Effector memory CD4-positive, alpha-beta T cell (primary cell): ENCODE measurements around the gene PRKAG2.

Experiments used
- DNase-seq, 3 donors: peaks; one replicate each; pipeline ENCODE4 v3.0.0-alpha.2; 2020
- H3K27ac ChIP-seq: 2 replicates; pipeline ENCODE4 v1.7.0; 2013; ENCODE audit warnings: mild to moderate bottlenecking, low read length, moderate library complexity; ENCODE audit not compliant: insufficient read depth, poor library complexity, severe bottlenecking
- H3K27me3 ChIP-seq: replicated peaks from 2 replicates; pipeline ENCODE4 v1.7.0; 2013; ENCODE audit warnings: mild to moderate bottlenecking, low read length; ENCODE audit not compliant: insufficient read depth, control insufficient read depth, poor library complexity, severe bottlenecking
- H3K36me3 ChIP-seq: 2 replicates; pipeline ENCODE4 v1.7.0; 2013; ENCODE audit warnings: mild to moderate bottlenecking, low read length, moderate library complexity; ENCODE audit not compliant: control insufficient read depth, insufficient read depth
- H3K4me1 ChIP-seq: 2 replicates; pipeline ENCODE4 v1.7.0; 2013; ENCODE audit warnings: low read length, mild to moderate bottlenecking; ENCODE audit not compliant: control insufficient read depth, insufficient read depth, poor library complexity, severe bottlenecking
- H3K4me3 ChIP-seq: 2 replicates; pipeline ENCODE4 v1.7.0; 2013; ENCODE audit warnings: low read length, low read depth, mild to moderate bottlenecking; ENCODE audit not compliant: insufficient read depth, poor library complexity, severe bottlenecking
- H3K9me3 ChIP-seq: 2 replicates; pipeline ENCODE4 v1.7.0; 2013; ENCODE audit warnings: mild to moderate bottlenecking, low read length, moderate library complexity; ENCODE audit not compliant: control insufficient read depth

PRKAG2 gene

DNA sequence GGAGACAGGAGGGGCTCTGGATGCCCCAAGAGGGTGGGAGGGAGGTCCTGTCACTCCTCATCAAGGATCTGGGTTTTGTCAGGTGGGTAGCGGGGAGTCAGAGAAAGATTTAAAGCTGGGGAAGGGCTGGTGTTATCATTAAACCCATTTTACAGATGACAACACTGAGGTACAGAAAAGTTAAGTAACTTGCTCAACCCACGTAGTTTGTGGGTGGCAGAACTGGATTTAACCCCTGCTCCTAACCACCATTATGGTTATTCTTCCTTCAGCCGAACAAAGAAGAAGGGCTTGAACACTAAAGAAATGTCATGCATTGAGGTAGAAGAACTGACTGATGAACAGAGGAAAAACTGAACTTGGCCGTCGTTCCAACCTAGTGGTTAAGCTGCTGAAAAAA is 24.9 kb upstream of the PRKAG2 start:
- H3K9me3 ChIP-seq, result no peaks in the 10 kb centered on the region
- no peaks in the 10 kb centered on the region for H3K36me3 ChIP-seq
- no peaks in the 10 kb centered on the region for H3K27me3 ChIP-seq
- no peaks in the 10 kb centered on the region for H3K4me1 ChIP-seq
- no peak for DNase-seq
- H3K27ac ChIP-seq, result no peak overlapping the region
- no peak overlapping the region for H3K4me3 ChIP-seq

DNA sequence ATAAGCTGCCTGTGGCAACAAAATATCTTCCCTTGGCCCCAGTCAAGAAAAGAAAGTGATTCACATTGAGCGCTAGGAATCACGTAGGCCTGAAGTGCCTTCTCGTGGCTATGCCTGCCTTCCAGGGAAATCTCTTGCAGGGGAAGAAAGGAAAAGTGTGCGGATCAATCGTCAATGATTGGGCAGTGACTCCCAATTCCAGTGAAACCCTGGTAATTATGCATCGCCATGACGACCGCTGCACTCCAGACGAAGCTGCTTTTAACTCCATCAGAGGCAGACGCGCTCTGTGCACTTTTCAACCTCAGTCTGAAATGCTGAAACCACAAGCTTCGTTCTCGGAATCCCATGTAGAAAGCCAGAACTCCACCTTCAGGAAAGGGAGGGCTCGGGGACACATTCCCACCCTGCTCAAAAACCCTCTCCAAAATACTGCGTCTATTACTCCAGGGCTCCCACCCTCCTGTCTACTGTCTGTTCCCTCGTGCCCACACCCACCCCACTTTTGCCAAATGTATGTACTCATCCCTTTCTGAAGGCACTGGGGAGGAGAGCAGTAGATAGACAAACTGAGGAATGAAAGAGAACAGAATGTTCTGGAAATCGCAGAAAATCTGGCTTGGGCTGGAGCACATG is 24.2 kb upstream of the PRKAG2 start:
- Histone ChIP-seq H3K27ac (no peak overlapping the region), H3K4me1 (no peaks in the 10 kb centered on the region), H3K36me3 (no peaks in the 10 kb centered on the region), H3K4me3 (no peak overlapping the region), H3K9me3 (no peaks in the 10 kb centered on the region), H3K27me3 (no peaks in the 10 kb centered on the region)
- DNase-seq, result no peak

DNA sequence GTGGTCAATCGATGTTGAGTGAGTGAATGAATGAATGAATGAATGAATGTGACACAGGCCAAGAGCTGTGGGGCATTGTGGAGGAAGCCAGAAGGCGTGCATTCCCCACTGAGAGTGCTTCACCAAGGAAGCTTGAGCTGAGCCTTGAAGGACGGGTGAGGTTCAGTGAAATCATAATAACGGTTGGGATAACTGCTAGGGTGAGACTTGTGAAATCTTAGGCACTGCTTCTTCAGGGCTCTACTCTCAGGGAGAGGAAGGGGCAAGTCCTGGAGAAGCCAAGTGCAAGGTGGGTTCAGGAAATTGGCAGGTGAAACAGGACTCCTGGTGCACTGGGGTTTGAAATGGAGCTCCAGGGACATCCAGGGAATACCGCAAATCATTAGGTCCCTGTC is 23.7 kb upstream of the PRKAG2 start:
- no peaks in the 10 kb centered on the region for H3K4me1 ChIP-seq
- no peak overlapping the region for H3K27ac ChIP-seq
- H3K36me3 ChIP-seq, result no peaks in the 10 kb centered on the region
- H3K9me3 ChIP-seq, result no peaks in the 10 kb centered on the region
- H3K27me3 ChIP-seq, result no peaks in the 10 kb centered on the region
- DNase-seq, result no peak
- no peak overlapping the region for H3K4me3 ChIP-seq

DNA sequence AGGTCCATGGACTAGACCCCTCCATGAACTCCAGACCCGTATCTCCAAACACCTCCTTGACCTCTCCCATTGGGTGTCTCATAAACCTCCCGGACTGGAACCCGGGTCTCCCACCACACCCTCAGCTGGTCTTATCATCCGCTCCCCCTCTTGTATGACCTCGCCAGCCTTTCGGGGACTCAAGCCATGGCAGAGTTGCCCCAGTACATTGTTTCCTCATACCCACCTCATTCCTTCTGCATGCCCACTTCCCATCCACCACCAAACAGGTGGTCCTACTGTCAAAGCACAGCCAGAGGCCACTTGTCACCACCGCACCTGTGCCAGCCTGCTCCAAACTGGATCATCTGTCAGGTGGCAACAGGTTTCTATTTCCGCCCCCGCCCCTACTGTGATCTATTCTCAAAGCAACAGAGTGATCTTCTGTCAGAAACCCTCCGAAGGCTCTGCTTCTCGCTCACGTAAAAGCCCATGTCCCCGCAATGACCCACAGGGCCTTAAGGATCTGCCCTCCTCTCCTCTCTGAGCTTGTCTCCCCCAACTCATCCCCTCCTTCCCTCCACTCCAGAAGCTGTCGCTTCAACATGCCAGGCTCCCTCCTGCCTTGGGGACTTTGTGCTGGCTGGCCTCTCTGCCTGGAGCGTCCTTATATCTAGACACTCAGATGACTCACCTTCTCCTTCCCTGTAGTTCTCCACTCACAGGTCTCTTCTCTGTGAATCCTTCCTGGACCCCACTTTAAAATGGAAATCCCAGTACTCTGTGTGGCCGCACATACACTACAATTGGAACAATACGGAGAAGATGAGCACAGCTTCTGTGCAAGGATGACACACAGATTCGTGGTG is 22.8 kb upstream of the PRKAG2 start:
- H3K27ac ChIP-seq, result no peak overlapping the region
- no peak for DNase-seq
- H3K27me3 ChIP-seq, result no peaks in the 10 kb centered on the region
- H3K9me3 ChIP-seq, result no peaks in the 10 kb centered on the region
- no peaks in the 10 kb centered on the region for H3K4me1 ChIP-seq
- H3K36me3 ChIP-seq, result no peaks in the 10 kb centered on the region
- H3K4me3 ChIP-seq, result no peak overlapping the region

DNA sequence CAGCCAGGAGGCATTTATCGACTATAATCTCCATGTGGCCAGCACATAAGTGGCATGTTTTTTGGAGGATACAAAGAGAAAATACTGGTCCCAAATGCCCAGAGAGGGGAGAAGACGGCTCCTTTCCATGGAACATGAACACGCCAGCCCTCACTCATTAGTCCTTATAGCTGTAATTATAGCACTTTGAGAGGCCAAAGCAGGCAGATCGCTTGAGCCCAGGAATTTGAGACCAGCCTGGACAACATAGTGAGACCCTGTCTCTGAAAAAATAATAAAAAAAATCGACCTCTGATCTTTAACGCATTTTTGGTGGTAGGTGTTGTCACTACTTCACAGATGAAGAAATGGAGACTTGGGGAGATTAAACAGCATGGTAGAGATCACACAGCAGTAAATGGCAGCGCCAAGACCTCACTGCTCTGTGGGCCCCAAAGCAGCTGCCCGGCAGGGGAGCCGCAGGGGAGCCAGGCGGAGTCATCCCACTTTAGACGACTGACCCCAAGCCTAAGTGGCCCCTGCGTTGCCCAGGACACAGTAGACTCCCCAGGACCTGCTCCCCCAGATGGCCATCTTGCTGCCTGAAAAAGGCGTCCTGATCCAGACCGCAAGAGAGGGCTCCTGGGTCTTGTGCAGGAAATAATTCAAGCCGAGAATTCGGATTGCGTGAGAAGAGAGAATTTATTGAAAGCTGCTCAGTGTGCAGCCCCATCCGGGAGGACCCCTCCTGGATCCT is 21.2 kb upstream of the PRKAG2 start:
- Histone ChIP-seq H3K4me3 (no peak overlapping the region), H3K27ac (no peak overlapping the region), H3K36me3 (no peaks in the 10 kb centered on the region), H3K9me3 (no peaks in the 10 kb centered on the region), H3K4me1 (no peaks in the 10 kb centered on the region), H3K27me3 (no peaks in the 10 kb centered on the region)
- DNase-seq, result no peak

DNA sequence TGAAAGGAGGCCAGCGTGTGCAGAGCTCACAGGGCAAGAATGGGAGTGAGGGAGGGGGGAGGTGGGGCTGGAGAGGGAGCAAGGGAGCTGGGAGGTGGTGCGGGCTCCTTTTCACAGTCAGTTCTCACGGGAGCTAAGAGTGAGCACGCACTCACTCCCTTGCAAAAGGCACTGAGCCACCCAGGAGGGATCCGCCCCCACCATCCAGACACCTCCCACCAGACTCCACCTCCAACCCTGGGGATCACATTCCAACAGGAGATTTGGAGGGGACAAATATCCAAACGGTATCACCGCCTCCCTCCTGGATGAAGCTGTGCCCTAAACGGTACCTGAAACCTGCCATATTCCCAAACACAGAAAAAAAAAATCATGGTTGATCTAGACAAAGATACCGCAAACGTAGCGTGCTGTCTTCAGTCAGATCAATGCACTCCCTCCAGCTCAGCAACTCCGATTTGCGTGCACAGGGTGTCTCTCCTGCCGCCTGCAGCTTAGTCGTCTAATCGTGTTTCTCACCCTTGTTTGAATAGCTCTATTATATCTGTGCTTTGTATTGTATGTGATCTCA is 20.3 kb upstream of the PRKAG2 start:
- no peaks in the 10 kb centered on the region for H3K27me3 ChIP-seq
- no peak overlapping the region for H3K4me3 ChIP-seq
- no peaks in the 10 kb centered on the region for H3K36me3 ChIP-seq
- H3K4me1 ChIP-seq, result no peaks in the 10 kb centered on the region
- H3K9me3 ChIP-seq, result no peaks in the 10 kb centered on the region
- no peak overlapping the region for H3K27ac ChIP-seq
- no peak for DNase-seq

DNA sequence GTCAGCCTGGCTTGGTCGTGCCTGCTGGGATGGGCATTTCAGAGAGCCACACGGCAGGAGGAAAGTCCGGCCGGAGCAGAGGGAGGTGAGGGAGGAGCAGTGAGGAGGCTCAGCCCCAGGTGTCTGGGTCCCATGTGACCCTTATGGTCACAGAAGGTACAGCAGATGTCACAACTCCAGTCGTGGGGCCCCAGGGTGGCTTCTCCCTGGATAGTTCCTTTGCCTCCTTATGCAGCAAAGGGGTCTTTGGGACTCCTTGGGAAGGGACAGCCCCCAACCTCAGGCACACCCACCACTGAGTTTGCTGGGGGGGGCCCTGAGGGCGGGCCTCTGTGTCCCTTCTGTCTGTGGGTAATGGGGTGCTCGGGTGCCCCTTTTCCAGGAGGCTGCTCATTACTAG is 19.6 kb upstream of the PRKAG2 start:
- Histone ChIP-seq H3K4me1 (no peaks in the 10 kb centered on the region), H3K27me3 (no peaks in the 10 kb centered on the region), H3K4me3 (no peak overlapping the region), H3K9me3 (no peaks in the 10 kb centered on the region), H3K36me3 (no peaks in the 10 kb centered on the region), H3K27ac (no peak overlapping the region)
- DNase-seq, result no peak

DNA sequence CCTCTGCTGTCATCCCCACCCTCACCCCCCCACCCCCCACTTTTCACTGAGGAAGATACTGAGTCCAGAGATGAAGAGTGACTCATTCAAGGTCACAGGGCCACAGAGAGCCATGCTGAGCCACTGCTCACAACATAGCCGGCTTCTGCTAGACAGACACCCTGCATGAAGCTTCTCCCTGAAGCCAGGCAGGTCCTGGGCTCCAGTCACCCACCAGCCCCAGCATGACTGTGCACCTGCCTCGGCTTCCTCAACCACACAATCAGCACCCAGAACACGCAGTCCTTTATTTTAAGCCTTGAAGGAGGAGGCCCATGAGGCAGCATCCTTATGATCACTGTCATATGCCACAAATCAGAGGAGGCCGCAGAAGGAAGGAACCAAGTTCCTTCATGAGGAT is 19.2 kb upstream of the PRKAG2 start:
- no peak overlapping the region for H3K27ac ChIP-seq
- no peaks in the 10 kb centered on the region for H3K27me3 ChIP-seq
- no peaks in the 10 kb centered on the region for H3K9me3 ChIP-seq
- H3K36me3 ChIP-seq, result no peaks in the 10 kb centered on the region
- H3K4me1 ChIP-seq, result no peaks in the 10 kb centered on the region
- no peak for DNase-seq
- H3K4me3 ChIP-seq, result no peak overlapping the region

DNA sequence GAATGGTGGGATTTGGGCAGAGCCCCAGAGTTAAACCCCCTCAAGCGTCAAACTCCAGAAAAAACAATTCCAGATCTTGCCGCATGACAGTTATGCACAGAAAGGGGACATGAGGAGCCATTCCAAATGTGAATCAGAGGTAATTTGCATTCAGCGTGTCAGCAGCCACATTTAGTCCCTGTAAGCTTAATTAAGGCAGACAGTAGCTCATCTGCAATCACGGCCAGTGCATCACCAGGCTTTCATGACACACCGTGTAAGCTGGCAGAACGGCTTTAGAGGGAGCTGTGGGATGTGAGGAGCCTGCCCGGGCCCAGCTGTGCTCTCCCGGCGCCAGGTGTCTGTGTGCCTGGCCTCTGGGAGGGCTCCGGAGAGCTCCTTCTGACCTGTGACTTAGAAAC is 18.7 kb upstream of the PRKAG2 start:
- Histone ChIP-seq H3K4me3 (no peak overlapping the region), H3K27ac (no peak overlapping the region), H3K27me3 (no peaks in the 10 kb centered on the region), H3K36me3 (no peaks in the 10 kb centered on the region), H3K9me3 (no peaks in the 10 kb centered on the region), H3K4me1 (no peaks in the 10 kb centered on the region)
- DNase-seq, result no peak
